Loucy (cell line): Measurements from ENCODE around the gene REEP6.

Experiments
- H2AFZ ChIP-seq: fragments of 200-600 bp; sonication (generic); 2 replicates; pipeline ENCODE4 v1.6.0; 2016; ENCODE audit warnings: antibody characterized with exemption, mild to moderate bottlenecking, low read length, moderate library complexity
- H3F3A ChIP-seq: fragments of 200-600 bp; 2 replicates; pipeline ENCODE4 v1.6.0; 2016; ENCODE audit warnings: antibody characterized with exemption, low read depth, mild to moderate bottlenecking
- H3K27me3 ChIP-seq: fragments of 200-600 bp; sonication (generic); 2 replicates; pipeline ENCODE4 v1.6.1; 2014; ENCODE audit warnings: low read length, mild to moderate bottlenecking; ENCODE audit not compliant: insufficient read depth, poor library complexity, severe bottlenecking
- H3K36me3 ChIP-seq: fragments of 200-600 bp; sonication (generic); 2 replicates; pipeline ENCODE4 v1.6.1; 2016; ENCODE audit warnings: low read length; ENCODE audit not compliant: insufficient read depth
- H3K4me1 ChIP-seq: fragments of 200-600 bp; sonication (generic); 2 replicates; pipeline ENCODE4 v1.5.1; 2014; ENCODE audit warnings: low read length, mild to moderate bottlenecking; ENCODE audit not compliant: insufficient read depth, poor library complexity, severe bottlenecking
- H3K4me2 ChIP-seq: fragments of 200-600 bp; sonication (generic); 2 replicates; pipeline ENCODE4 v1.6.0; 2014; ENCODE audit warnings: antibody characterized with exemption, low read length, low read depth, mild to moderate bottlenecking; ENCODE audit not compliant: poor library complexity, severe bottlenecking
- H3K4me3 ChIP-seq: fragments of 200-600 bp; sonication (generic); 2 replicates; pipeline ENCODE4 v1.5.1; 2014; ENCODE audit warnings: low read length, mild to moderate bottlenecking, mixed read lengths; ENCODE audit not compliant: poor library complexity, severe bottlenecking
- H3K79me2 ChIP-seq: fragments of 200-600 bp; sonication (generic); 2 replicates; pipeline ENCODE4 v1.6.1; 2014; ENCODE audit warnings: low read length; ENCODE audit not compliant: insufficient read depth
- H3K9ac ChIP-seq: fragments of 200-600 bp; sonication (generic); 2 replicates; pipeline ENCODE4 v1.6.0; 2014; ENCODE audit warnings: mild to moderate bottlenecking, low read depth, low read length, moderate library complexity; ENCODE audit not compliant: poor library complexity, severe bottlenecking
- H3K9me2 ChIP-seq: fragments of 200-600 bp; sonication (generic); replicated peaks from 2 replicates; pipeline ENCODE4 v1.6.1; 2016; ENCODE audit warnings: low read depth, low read length, mixed read lengths
- H3K9me3 ChIP-seq: fragments of 200-600 bp; sonication (generic); 2 replicates; pipeline ENCODE4 v1.6.1; 2014; ENCODE audit warnings: mild to moderate bottlenecking, antibody characterized with exemption, low read length, low read depth; ENCODE audit not compliant: insufficient read depth
- H4K20me1 ChIP-seq: fragments of 200-600 bp; sonication (generic); 2 replicates; pipeline ENCODE4 v1.6.0; 2014; ENCODE audit warnings: antibody characterized with exemption, low read length, mild to moderate bottlenecking; ENCODE audit not compliant: insufficient read depth, poor library complexity, severe bottlenecking
- CTCF ChIP-seq: fragments of 200-600 bp; sonication (generic); conservative IDR thresholded peaks from 2 replicates; pipeline ENCODE4 v1.5.1; 2014; ENCODE audit warnings: mild to moderate bottlenecking, antibody characterized with exemption, low read length
- EZH2phosphoT487 ChIP-seq: fragments of 200-600 bp; IDR thresholded peaks from 2 replicates; pipeline ENCODE4 v1.6.1; 2018; ENCODE audit warnings: antibody characterized with exemption, mild to moderate bottlenecking, moderate library complexity, borderline replicate concordance

REEP6 gene

GRCh38 chr19:1509602-1510441 lies 18.8 kb downstream of the REEP6 start:
- H3K79me2 ChIP-seq = no peaks in the 10 kb centered on the region
- no peak overlapping the region for H3K4me2 ChIP-seq
- no peaks in the 10 kb centered on the region for H3K9me2 ChIP-seq
- no peaks in the 10 kb centered on the region for H3K36me3 ChIP-seq
- no peak overlapping the region for H3K4me3 ChIP-seq
- H3K9ac ChIP-seq = no peak overlapping the region
- no peaks in the 10 kb centered on the region for H3K27me3 ChIP-seq
- H2AFZ ChIP-seq = no peak overlapping the region
- no peaks in the 10 kb centered on the region for H3K9me3 ChIP-seq
- H3K4me1 ChIP-seq = peaks cover 4% of the 10 kb centered on the region
- no peaks in the 10 kb centered on the region for H4K20me1 ChIP-seq
- TF ChIP-seq EZH2phosphoT487 (no peak), CTCF (no peak)
- H3F3A ChIP-seq = 0 out of 2 replicates have a peak, but pooled peaks cover 4% of the 10 kb centered on the region

- H3K9ac ChIP-seq = no peak overlapping the region
- TF ChIP-seq CTCF (no peak), EZH2phosphoT487 (no peak)
- H3F3A ChIP-seq = 0 out of 2 replicates have a peak, but pooled peaks cover 4% of the 10 kb centered on the region
- no peak overlapping the region for H3K4me2 ChIP-seq
- H3K4me3 ChIP-seq = no peak overlapping the region
- peaks cover 4% of the 10 kb centered on the region for H3K4me1 ChIP-seq
- no peaks in the 10 kb centered on the region for H3K79me2 ChIP-seq
- no peak overlapping the region for H2AFZ ChIP-seq
- no peaks in the 10 kb centered on the region for H3K36me3 ChIP-seq
- H4K20me1 ChIP-seq = no peaks in the 10 kb centered on the region
- H3K9me2 ChIP-seq = no peaks in the 10 kb centered on the region
- no peaks in the 10 kb centered on the region for H3K27me3 ChIP-seq
- H3K9me3 ChIP-seq = no peaks in the 10 kb centered on the region
Measured at GRCh38 chr19:1510442-1510806, 19.4 kb downstream of the REEP6 start.

- TF ChIP-seq CTCF (no peak), EZH2phosphoT487 (no peak)
- Histone ChIP-seq H2AFZ (no peak overlapping the region), H3K9me2 (no peaks in the 10 kb centered on the region), H3K9me3 (no peaks in the 10 kb centered on the region), H3K79me2 (no peaks in the 10 kb centered on the region), H3K9ac (no peak overlapping the region), H3K27me3 (no peaks in the 10 kb centered on the region), H4K20me1 (no peaks in the 10 kb centered on the region), H3K4me1 (peaks cover 4% of the 10 kb centered on the region), H3K4me3 (no peak overlapping the region), H3K4me2 (no peak overlapping the region), H3K36me3 (no peaks in the 10 kb centered on the region), H3F3A (0 out of 2 replicates have a peak, but pooled peaks cover 4% of the 10 kb centered on the region)
Measured at GRCh38 chr19:1510807-1511206, 19.8 kb downstream of the REEP6 start.
